Loucy (cell line): Measurements from ENCODE around the gene ZNF226.

Source experiments
- H2AFZ ChIP-seq: fragments of 200-600 bp; sonication (generic); 2 replicates; pipeline ENCODE4 v1.6.0; 2016; ENCODE audit warnings: antibody characterized with exemption, mild to moderate bottlenecking, low read length, moderate library complexity
- H3F3A ChIP-seq: fragments of 200-600 bp; 2 replicates; pipeline ENCODE4 v1.6.0; 2016; ENCODE audit warnings: antibody characterized with exemption, low read depth, mild to moderate bottlenecking
- H3K27me3 ChIP-seq: fragments of 200-600 bp; sonication (generic); 2 replicates; pipeline ENCODE4 v1.6.1; 2014; ENCODE audit warnings: low read length, mild to moderate bottlenecking; ENCODE audit not compliant: insufficient read depth, poor library complexity, severe bottlenecking
- H3K36me3 ChIP-seq: fragments of 200-600 bp; sonication (generic); 2 replicates; pipeline ENCODE4 v1.6.1; 2016; ENCODE audit warnings: low read length; ENCODE audit not compliant: insufficient read depth
- H3K4me1 ChIP-seq: fragments of 200-600 bp; sonication (generic); 2 replicates; pipeline ENCODE4 v1.5.1; 2014; ENCODE audit warnings: low read length, mild to moderate bottlenecking; ENCODE audit not compliant: insufficient read depth, poor library complexity, severe bottlenecking
- H3K4me2 ChIP-seq: fragments of 200-600 bp; sonication (generic); 2 replicates; pipeline ENCODE4 v1.6.0; 2014; ENCODE audit warnings: antibody characterized with exemption, low read length, low read depth, mild to moderate bottlenecking; ENCODE audit not compliant: poor library complexity, severe bottlenecking
- H3K4me3 ChIP-seq: fragments of 200-600 bp; sonication (generic); 2 replicates; pipeline ENCODE4 v1.5.1; 2014; ENCODE audit warnings: low read length, mild to moderate bottlenecking, mixed read lengths; ENCODE audit not compliant: poor library complexity, severe bottlenecking
- H3K79me2 ChIP-seq: fragments of 200-600 bp; sonication (generic); 2 replicates; pipeline ENCODE4 v1.6.1; 2014; ENCODE audit warnings: low read length; ENCODE audit not compliant: insufficient read depth
- H3K9ac ChIP-seq: fragments of 200-600 bp; sonication (generic); 2 replicates; pipeline ENCODE4 v1.6.0; 2014; ENCODE audit warnings: mild to moderate bottlenecking, low read depth, low read length, moderate library complexity; ENCODE audit not compliant: poor library complexity, severe bottlenecking
- H3K9me2 ChIP-seq: fragments of 200-600 bp; sonication (generic); replicated peaks from 2 replicates; pipeline ENCODE4 v1.6.1; 2016; ENCODE audit warnings: low read depth, low read length, mixed read lengths
- H3K9me3 ChIP-seq: fragments of 200-600 bp; sonication (generic); 2 replicates; pipeline ENCODE4 v1.6.1; 2014; ENCODE audit warnings: mild to moderate bottlenecking, antibody characterized with exemption, low read length, low read depth; ENCODE audit not compliant: insufficient read depth
- H4K20me1 ChIP-seq: fragments of 200-600 bp; sonication (generic); 2 replicates; pipeline ENCODE4 v1.6.0; 2014; ENCODE audit warnings: antibody characterized with exemption, low read length, mild to moderate bottlenecking; ENCODE audit not compliant: insufficient read depth, poor library complexity, severe bottlenecking
- CTCF ChIP-seq: fragments of 200-600 bp; sonication (generic); conservative IDR thresholded peaks from 2 replicates; pipeline ENCODE4 v1.5.1; 2014; ENCODE audit warnings: mild to moderate bottlenecking, antibody characterized with exemption, low read length
- EZH2phosphoT487 ChIP-seq: fragments of 200-600 bp; IDR thresholded peaks from 2 replicates; pipeline ENCODE4 v1.6.1; 2018; ENCODE audit warnings: antibody characterized with exemption, mild to moderate bottlenecking, moderate library complexity, borderline replicate concordance

Gene ZNF226

GRCh38 chr19:44141191-44142058 is 23.5 kb upstream of the ZNF226 start, which contains the start of gene ZNF234:
ZNF234 (plus strand) TSS chr19:44141554; CDS start chr19:44144633, 3,079 bp downstream.
- no peaks in the 10 kb centered on the region for H3F3A ChIP-seq
- TF ChIP-seq EZH2phosphoT487 (no peak), CTCF (no peak)
- H3K27me3 ChIP-seq: no peaks in the 10 kb centered on the region
- no peaks in the 10 kb centered on the region for H4K20me1 ChIP-seq
- H3K4me1 ChIP-seq: peaks cover 16% of the 10 kb centered on the region
- H3K9me3 ChIP-seq: no peaks in the 10 kb centered on the region
- peak within 1 kb of the TSS; percentile 71 for H3K9ac ChIP-seq
- H3K9me2 ChIP-seq: no peaks in the 10 kb centered on the region
- peak within 1 kb of the TSS; percentile 90 for H3K4me3 ChIP-seq
- H3K79me2 ChIP-seq: peaks cover 12% of the 10 kb centered on the region
- peak within 1 kb of the TSS; percentile 98 for H2AFZ ChIP-seq
- H3K4me2 ChIP-seq: peak within 1 kb of the TSS; percentile 99
- H3K36me3 ChIP-seq: no peaks in the 10 kb centered on the region

- peak overlapping the region; percentile 90 for H3K4me3 ChIP-seq
- peaks cover 12% of the 10 kb centered on the region for H3K79me2 ChIP-seq
- H3K27me3 ChIP-seq: no peaks in the 10 kb centered on the region
- H3K4me2 ChIP-seq: peak overlapping the region; percentile 99
- peak overlapping the region; percentile 98 for H2AFZ ChIP-seq
- peak overlapping the region; percentile 71 for H3K9ac ChIP-seq
- no peaks in the 10 kb centered on the region for H3K9me2 ChIP-seq
- H3K4me1 ChIP-seq: peaks cover 16% of the 10 kb centered on the region
- H3K9me3 ChIP-seq: no peaks in the 10 kb centered on the region
- H4K20me1 ChIP-seq: no peaks in the 10 kb centered on the region
- TF ChIP-seq EZH2phosphoT487 (no peak), CTCF (no peak)
- H3K36me3 ChIP-seq: no peaks in the 10 kb centered on the region
- H3F3A ChIP-seq: no peaks in the 10 kb centered on the region
These were observed 22.9 kb upstream of the ZNF226 start for GRCh38 chr19:44142059-44142433.

- Histone ChIP-seq H3K9me3 (no peaks in the 10 kb centered on the region), H3K9ac (no peak overlapping the region), H3K9me2 (no peaks in the 10 kb centered on the region), H3K36me3 (peaks cover 18% of the 10 kb centered on the region; the same call in 1 of the 2 replicates), H3K4me1 (no peaks in the 10 kb centered on the region), H2AFZ (no peak overlapping the region), H3K4me3 (no peak overlapping the region), H3K27me3 (no peaks in the 10 kb centered on the region), H3K79me2 (no peaks in the 10 kb centered on the region), H3F3A (no peaks in the 10 kb centered on the region), H4K20me1 (no peaks in the 10 kb centered on the region), H3K4me2 (no peak overlapping the region)
- TF ChIP-seq CTCF (no peak), EZH2phosphoT487 (no peak)
These were observed 15.1 kb upstream of the ZNF226 start for GRCh38 chr19:44149776-44150175.
